ENCODE results near the gene PDE7B.

- TF ChIP-seq, protein P1, sequence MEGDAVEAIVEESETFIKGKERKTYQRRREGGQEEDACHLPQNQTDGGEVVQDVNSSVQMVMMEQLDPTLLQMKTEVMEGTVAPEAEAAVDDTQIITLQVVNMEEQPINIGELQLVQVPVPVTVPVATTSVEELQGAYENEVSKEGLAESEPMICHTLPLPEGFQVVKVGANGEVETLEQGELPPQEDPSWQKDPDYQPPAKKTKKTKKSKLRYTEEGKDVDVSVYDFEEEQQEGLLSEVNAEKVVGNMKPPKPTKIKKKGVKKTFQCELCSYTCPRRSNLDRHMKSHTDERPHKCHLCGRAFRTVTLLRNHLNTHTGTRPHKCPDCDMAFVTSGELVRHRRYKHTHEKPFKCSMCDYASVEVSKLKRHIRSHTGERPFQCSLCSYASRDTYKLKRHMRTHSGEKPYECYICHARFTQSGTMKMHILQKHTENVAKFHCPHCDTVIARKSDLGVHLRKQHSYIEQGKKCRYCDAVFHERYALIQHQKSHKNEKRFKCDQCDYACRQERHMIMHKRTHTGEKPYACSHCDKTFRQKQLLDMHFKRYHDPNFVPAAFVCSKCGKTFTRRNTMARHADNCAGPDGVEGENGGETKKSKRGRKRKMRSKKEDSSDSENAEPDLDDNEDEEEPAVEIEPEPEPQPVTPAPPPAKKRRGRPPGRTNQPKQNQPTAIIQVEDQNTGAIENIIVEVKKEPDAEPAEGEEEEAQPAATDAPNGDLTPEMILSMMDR (conservative IDR thresholded peaks at IDR 0.05) = no peak
- no peak for TF ChIP-seq ZFX (IDR thresholded peaks at IDR 0.05)
These were observed 23.9 kb downstream of the PDE7B start for GRCh38 chr6:135875446-135875845.

Data from C4-2B (cell line).